ENCODE measurements around the gene SKAP1.

The SKAP1 gene

GRCh38 chr17:48231995-48232959, 197.7 kb downstream of the SKAP1 start:
- TF ChIP-seq, protein P1, sequence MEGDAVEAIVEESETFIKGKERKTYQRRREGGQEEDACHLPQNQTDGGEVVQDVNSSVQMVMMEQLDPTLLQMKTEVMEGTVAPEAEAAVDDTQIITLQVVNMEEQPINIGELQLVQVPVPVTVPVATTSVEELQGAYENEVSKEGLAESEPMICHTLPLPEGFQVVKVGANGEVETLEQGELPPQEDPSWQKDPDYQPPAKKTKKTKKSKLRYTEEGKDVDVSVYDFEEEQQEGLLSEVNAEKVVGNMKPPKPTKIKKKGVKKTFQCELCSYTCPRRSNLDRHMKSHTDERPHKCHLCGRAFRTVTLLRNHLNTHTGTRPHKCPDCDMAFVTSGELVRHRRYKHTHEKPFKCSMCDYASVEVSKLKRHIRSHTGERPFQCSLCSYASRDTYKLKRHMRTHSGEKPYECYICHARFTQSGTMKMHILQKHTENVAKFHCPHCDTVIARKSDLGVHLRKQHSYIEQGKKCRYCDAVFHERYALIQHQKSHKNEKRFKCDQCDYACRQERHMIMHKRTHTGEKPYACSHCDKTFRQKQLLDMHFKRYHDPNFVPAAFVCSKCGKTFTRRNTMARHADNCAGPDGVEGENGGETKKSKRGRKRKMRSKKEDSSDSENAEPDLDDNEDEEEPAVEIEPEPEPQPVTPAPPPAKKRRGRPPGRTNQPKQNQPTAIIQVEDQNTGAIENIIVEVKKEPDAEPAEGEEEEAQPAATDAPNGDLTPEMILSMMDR (conservative IDR thresholded peaks at IDR 0.05), result no peak
- H3K27ac ChIP-seq, result no peak overlapping the region

- TF ChIP-seq, protein P1 (conservative IDR thresholded peaks at IDR 0.05), result no peak
- peak overlapping the region; percentile 19 for H3K27ac ChIP-seq
Observed at GRCh38 chr17:48229936-48230335, 200.1 kb downstream of the SKAP1 start.

- TF ChIP-seq, protein P1 (conservative IDR thresholded peaks at IDR 0.05), result no peak
Observed at GRCh38 chr17:48228720-48229119, 201.3 kb downstream of the SKAP1 start.

DNA sequence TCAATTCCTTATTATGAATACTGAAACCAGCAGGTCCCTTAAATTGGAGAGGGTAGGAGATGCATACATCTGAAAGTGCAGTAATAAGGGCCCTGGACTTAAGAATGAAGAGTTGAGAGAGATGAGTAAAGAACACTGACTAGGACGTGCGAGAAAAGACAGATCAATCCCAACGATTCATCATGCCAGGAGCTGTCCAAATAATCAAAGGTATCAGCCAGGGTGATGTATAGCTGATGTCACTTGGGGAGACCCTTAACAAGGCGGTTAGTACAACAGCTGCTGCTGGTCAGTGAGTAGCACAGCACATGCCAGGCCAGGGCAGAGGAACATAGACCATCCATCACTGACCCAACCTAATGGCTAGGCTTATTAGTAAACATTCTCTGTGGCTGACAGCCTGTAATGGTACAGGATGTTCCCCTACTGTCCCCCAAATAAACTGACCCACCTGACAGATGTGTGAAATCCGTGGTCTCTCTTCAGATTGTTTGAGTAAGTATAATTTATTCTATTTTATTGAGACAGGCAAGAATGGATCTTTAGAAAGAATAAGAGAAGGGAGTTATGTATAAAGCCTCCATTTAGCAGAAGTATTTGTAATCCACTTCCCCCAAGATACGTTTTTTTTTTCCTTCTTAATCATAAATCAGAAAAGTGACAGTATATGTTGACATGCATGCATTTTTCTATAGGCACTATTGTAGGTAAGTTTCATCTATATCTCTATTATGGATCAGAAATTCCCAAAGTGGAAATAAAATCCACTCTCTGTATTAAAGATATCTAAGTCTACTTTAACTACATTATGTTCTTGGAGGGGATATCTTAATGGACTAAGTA, 204.1 kb downstream of the SKAP1 start:
- TF ChIP-seq, protein P1 (conservative IDR thresholded peaks at IDR 0.05), result no peak
- no peak overlapping the region for H3K27ac ChIP-seq

More at GRCh38 chr17:48228720-48229119, 201.3 kb downstream of the SKAP1 start:
- no peak overlapping the region for H3K27ac ChIP-seq

- no peak overlapping the region for H3K27ac ChIP-seq
- TF ChIP-seq, protein P1 (conservative IDR thresholded peaks at IDR 0.05), result no peak
Observed at GRCh38 chr17:48223945-48224344, 206.1 kb downstream of the SKAP1 start.

DNA sequence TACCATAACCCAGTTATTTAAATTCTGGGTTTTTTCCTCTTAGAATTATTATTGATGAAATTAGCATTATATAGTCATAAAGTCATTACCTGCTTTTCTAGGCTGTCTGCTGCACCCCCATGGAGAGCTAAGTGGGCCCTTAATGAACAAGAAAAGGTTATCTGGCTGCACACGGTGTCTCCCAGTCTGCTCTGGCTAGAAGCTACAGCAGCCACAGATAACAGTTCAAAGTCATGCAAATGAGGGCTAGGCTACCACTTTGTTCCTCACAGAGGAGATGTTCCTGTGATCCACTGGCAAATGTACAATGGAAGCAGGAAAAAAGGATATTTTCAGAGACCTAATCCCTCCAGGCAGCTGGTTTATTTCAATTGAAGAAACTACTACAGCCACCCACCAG, 210.4 kb downstream of the SKAP1 start:
- TF ChIP-seq, protein P1 (conservative IDR thresholded peaks at IDR 0.05), result no peak
- no peak overlapping the region for H3K27ac ChIP-seq

- TF ChIP-seq, protein P1 (conservative IDR thresholded peaks at IDR 0.05), result peak; percentile 83
Observed at GRCh38 chr17:48215583-48216139, 214.4 kb downstream of the SKAP1 start.

More at GRCh38 chr17:48215583-48216139, 214.4 kb downstream of the SKAP1 start:
- no peak overlapping the region for H3K27ac ChIP-seq

Measured in VCaP (cell line).